Skeletal muscle satellite cell (primary cell): ENCODE results near the gene SLC12A1.

Source experiments
- H3K27me3 ChIP-seq: 2 replicates; pipeline ENCODE4 v1.7.0; 2013; ENCODE audit warnings: low read length; ENCODE audit not compliant: control insufficient read depth, insufficient read depth
- H3K36me3 ChIP-seq: 2 replicates; pipeline ENCODE4 v1.7.0; 2013; ENCODE audit warnings: mild to moderate bottlenecking, control low read depth, low read length; ENCODE audit not compliant: insufficient read depth
- H3K4me1 ChIP-seq: 2 replicates; pipeline ENCODE4 v1.7.0; 2013; ENCODE audit warnings: low read length; ENCODE audit not compliant: control insufficient read depth, insufficient read depth
- H3K4me2 ChIP-seq: 2 replicates; pipeline ENCODE4 v1.7.0; 2013; ENCODE audit warnings: mild to moderate bottlenecking, low read length
- H3K4me3 ChIP-seq: 2 replicates; pipeline ENCODE4 v1.7.0; 2013; ENCODE audit warnings: low read length
- H3K9ac ChIP-seq: 2 replicates; pipeline ENCODE4 v1.7.0; 2013; ENCODE audit warnings: mild to moderate bottlenecking, low read depth, low read length, moderate library complexity
- H3K9me3 ChIP-seq: replicated peaks from 2 replicates; pipeline ENCODE4 v1.7.0; 2013; ENCODE audit warnings: mild to moderate bottlenecking, control low read depth, low read length

The SLC12A1 gene

DNA sequence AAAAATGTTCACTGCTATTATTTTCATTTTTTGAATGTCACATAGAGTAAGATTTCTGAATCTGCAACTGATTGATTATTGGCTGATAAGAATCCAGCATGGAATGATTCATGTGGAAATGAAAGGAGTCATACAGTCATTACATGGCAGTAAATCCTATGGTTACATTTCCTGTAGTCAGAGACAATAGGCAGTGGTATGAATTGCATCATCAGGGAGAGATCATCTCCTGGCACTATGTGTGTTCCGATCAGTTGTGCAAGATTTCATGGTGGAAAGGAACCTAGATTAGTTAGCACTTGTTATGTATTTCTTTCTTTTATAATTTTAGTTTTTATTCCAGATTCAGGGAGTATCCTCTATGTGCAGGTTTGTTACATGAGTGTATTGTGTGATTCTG, 38.8 kb downstream of the SLC12A1 start:
- H3K4me1 ChIP-seq: no peaks in the 10 kb centered on the region
- no peak overlapping the region for H3K9ac ChIP-seq
- no peaks in the 10 kb centered on the region for H3K27me3 ChIP-seq
- no peak overlapping the region for H3K4me2 ChIP-seq
- no peaks in the 10 kb centered on the region for H3K9me3 ChIP-seq
- H3K4me3 ChIP-seq: no peak overlapping the region
- H3K36me3 ChIP-seq: no peaks in the 10 kb centered on the region

DNA sequence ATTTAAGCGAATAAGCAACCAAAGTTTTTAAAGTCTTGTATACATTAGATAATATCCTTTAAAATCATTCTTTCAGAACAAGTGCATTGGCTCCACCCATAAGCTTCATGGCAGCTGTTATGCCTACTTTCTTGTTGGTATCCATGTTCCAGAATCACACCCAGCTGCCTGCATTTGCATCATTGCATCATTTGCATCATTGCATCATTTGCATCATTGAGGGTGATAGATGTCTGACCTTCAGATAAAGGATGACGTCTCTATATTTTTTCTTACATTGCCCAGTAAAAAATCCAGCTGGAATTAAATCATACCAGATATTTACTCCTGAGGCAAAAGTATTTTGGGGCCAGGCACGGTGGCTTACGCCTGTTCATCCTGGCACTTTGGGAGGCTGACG, 42.3 kb downstream of the SLC12A1 start:
- no peaks in the 10 kb centered on the region for H3K36me3 ChIP-seq

DNA sequence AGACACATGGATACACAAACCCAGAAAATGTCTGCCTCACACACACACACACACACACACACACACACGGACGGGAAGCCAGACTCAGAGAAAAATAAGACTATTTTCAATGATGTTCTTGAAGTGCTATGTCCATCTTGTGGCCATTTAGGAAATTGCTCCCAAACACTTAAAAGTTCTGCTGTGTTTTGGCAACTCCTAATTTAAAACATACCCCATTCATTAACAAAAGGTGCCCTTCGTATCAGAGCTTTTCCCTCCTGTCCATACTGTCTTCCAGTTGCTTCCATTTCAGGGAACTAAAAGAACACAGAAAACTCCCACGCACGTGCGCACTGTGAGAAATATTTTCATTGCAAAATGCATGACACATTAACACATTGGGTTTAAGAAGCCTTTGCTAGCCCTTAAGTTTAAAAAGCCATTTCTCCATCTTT, 44.6 kb downstream of the SLC12A1 start:
- Histone ChIP-seq H3K9me3 (no peaks in the 10 kb centered on the region), H3K4me1 (no peaks in the 10 kb centered on the region), H3K4me2 (no peak overlapping the region), H3K27me3 (peaks cover 4% of the 10 kb centered on the region), H3K36me3 (no peaks in the 10 kb centered on the region), H3K9ac (no peak overlapping the region), H3K4me3 (no peak overlapping the region)

More for the DNA sequence above, 42.3 kb downstream of the SLC12A1 start:
- H3K9ac ChIP-seq: no peak overlapping the region
- no peak overlapping the region for H3K4me3 ChIP-seq
- no peak overlapping the region for H3K4me2 ChIP-seq
- H3K4me1 ChIP-seq: no peaks in the 10 kb centered on the region
- no peaks in the 10 kb centered on the region for H3K27me3 ChIP-seq
- H3K9me3 ChIP-seq: no peaks in the 10 kb centered on the region

DNA sequence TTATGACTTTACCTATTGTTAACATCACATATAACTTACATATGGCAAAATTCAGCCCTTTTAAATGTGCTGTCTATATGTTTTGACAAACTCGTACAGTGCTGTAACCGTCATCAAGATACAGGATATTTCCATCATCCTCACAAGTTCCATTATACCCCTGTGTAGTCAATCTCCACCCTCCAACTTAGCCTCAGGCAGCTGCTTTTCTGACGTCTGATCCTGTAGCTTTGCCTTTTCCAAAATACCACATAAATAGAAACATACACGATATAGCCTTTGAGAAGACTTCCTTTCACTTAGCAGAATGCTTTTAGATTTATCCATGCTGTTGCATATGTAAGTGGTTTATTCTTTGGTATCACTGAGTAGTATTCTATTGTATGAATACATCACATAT, 47.1 kb downstream of the SLC12A1 start:
- Histone ChIP-seq H3K36me3 (no peaks in the 10 kb centered on the region), H3K9me3 (no peaks in the 10 kb centered on the region), H3K4me1 (no peaks in the 10 kb centered on the region), H3K4me2 (no peak overlapping the region), H3K9ac (no peak overlapping the region), H3K27me3 (peaks cover 9% of the 10 kb centered on the region), H3K4me3 (no peak overlapping the region)

DNA sequence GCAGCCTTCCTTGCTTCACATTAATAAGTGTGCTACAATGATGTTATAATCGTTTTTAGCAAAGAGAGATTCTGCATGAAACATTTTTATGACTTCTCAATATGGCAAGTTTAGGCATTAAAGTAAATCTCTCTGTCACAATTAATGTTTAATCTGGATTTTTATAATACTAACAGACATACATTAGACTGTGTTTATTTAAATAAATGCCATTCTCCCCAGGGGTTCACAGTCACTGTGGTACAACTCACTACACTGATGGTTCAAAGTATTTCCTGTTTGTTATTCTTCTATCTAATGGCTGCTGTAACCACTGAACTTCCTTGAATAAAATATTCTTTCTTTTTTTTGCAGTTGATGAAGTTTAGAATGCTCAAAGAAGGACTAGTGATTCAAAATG, 59.0 kb downstream of the SLC12A1 start:
- Histone ChIP-seq H3K9me3 (no peaks in the 10 kb centered on the region), H3K4me3 (no peak overlapping the region), H3K4me1 (no peaks in the 10 kb centered on the region), H3K27me3 (peaks cover 15% of the 10 kb centered on the region), H3K36me3 (no peaks in the 10 kb centered on the region), H3K9ac (no peak overlapping the region), H3K4me2 (no peak overlapping the region)

DNA sequence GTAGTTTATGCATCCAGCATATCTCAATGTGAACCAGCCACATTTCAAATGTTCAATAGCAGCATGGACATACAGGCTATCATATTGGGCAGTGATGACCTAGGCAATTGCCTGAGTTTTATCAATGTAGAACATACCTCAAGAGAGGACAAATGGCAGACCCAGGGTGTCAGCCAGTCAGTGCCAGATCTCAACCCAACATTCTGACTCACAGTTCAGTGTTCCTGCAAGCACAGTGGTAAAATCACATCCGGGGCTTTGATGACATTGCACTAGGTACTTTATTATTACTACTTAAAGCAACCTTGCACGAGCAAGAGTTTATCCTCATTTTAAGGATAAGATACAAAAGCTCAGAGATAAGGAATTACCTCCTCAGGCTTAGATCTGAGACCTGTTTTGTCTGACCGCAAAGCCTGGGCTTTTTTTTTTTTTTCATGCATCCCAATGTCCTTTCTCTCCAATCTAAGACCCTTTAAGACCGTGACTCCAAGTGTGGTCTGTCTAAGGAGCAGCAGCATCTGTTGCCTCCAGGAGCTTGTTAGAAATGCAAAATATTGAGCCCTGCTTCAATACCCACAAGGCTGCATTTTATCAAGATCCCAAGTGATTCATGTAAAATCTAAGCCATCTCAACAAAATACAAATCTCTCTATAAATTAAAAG, 60.1 kb downstream of the SLC12A1 start:
- no peaks in the 10 kb centered on the region for H3K4me1 ChIP-seq
- H3K4me3 ChIP-seq: no peak overlapping the region
- H3K27me3 ChIP-seq: peaks cover 15% of the 10 kb centered on the region
- H3K9me3 ChIP-seq: no peaks in the 10 kb centered on the region
- no peak overlapping the region for H3K9ac ChIP-seq
- H3K4me2 ChIP-seq: no peak overlapping the region
- H3K36me3 ChIP-seq: no peaks in the 10 kb centered on the region

DNA sequence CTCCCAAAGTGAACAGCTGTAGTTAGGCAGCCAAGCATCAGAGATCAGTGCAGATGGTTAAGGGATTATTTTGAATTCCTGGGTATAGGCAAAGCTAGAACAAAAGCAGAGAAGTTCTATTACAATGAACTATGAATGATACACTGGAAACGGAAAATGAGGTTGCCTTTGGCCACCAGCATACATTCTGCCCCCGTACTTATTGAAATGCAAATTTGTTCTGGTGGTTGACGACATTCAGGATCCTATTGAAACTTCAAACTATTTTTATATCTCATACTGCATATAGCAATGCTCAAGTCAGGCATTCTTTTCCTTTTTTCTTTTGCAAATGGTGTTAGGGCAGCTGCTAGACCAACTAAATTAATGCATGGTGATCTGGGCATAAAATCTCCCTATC, 61.7 kb downstream of the SLC12A1 start:
- Histone ChIP-seq H3K4me1 (no peaks in the 10 kb centered on the region), H3K4me3 (no peak overlapping the region), H3K27me3 (peaks cover 15% of the 10 kb centered on the region), H3K4me2 (no peak overlapping the region), H3K9ac (no peak overlapping the region), H3K36me3 (no peaks in the 10 kb centered on the region), H3K9me3 (no peaks in the 10 kb centered on the region)

DNA sequence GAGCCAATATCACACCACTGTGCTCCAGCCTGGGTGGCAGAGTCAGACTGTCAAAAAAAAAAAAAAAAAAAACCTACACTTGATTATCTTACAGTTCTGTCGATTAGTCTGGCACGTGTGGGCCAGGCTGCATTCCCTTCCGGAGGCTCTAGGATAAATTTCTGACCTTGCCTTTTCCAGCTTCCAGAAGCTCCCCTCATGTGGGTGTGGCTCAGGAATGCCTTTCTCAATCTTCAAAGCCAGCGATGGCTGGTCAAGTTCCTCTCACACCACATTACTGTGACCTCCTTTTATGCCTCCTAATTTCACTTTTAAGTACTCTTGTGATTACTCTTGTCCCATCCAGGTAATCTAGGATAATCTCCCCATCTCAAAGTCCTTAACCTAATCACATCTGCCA, 66.9 kb downstream of the SLC12A1 start:
- Histone ChIP-seq H3K27me3 (peaks cover 9% of the 10 kb centered on the region), H3K9ac (no peak overlapping the region)

DNA sequence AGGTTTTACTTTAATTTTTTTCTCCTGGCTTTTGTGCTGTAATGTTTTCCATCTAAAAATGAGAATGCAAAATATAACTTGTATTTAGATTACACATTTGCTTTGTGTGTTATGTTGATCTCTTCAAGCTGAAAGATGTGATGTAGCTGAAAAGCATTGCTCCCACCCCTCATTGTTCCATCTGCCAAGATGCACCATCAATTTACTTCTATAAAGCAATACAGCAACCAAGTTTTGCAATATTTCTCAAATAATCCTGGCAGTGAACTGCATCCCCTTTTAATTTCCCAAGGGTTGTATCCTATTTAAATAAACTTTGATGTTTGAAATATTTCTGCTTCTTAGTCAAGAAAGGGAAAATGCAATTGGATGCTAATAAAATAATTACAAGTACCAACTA, 72.6 kb downstream of the SLC12A1 start:
- Histone ChIP-seq H3K4me2 (no peak overlapping the region), H3K9ac (no peak overlapping the region), H3K4me1 (no peaks in the 10 kb centered on the region), H3K27me3 (peaks cover 13% of the 10 kb centered on the region), H3K36me3 (no peaks in the 10 kb centered on the region), H3K4me3 (no peak overlapping the region), H3K9me3 (no peaks in the 10 kb centered on the region)

More for the DNA sequence above, 66.9 kb downstream of the SLC12A1 start:
- H3K36me3 ChIP-seq: no peaks in the 10 kb centered on the region
- no peak overlapping the region for H3K4me2 ChIP-seq
- no peak overlapping the region for H3K4me3 ChIP-seq
- no peaks in the 10 kb centered on the region for H3K4me1 ChIP-seq
- no peaks in the 10 kb centered on the region for H3K9me3 ChIP-seq

DNA sequence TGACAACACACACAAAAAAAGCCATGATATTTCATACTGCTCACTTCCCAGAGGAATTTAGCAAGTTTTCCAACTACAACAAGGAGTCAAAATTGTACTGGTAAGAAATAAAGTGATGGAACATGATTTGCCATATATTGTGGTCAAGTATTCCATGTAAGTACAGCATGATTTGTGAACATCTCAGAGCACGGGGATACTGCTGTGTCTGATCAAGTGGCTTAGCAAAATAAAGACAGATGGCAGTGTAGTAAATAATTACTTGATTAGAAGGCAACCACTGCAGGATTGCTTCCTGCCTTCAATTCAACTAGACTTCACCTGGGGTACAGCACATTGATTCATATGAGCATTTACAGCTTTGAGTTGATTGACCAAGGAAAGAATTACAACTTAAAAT, 73.5 kb downstream of the SLC12A1 start:
- no peak overlapping the region for H3K9ac ChIP-seq
- H3K9me3 ChIP-seq: no peaks in the 10 kb centered on the region
- H3K36me3 ChIP-seq: no peaks in the 10 kb centered on the region
- H3K4me1 ChIP-seq: no peaks in the 10 kb centered on the region
- H3K4me2 ChIP-seq: no peak overlapping the region
- H3K4me3 ChIP-seq: no peak overlapping the region
- peaks cover 13% of the 10 kb centered on the region for H3K27me3 ChIP-seq

DNA sequence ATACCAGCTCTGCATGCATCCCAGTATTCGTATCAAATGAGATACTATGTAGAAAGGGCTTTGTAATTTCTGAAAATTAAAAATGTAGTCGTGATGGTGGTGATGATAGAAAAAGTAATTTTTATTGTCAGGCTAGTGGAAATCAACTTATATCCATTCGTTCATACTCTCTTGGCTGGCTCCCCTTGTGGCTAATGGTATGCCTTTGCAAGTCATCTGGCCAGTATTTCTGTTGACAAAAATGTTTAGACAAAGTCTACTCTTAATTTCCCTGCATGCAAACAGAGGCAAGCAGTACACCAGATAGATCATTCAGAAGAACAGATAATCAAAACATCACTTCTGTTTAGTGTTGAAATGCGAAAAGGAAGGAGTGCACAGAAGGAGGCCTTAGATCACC, 75.6 kb downstream of the SLC12A1 start:
- H3K4me3 ChIP-seq: no peak overlapping the region
- no peaks in the 10 kb centered on the region for H3K36me3 ChIP-seq
- H3K27me3 ChIP-seq: peaks cover 7% of the 10 kb centered on the region
- no peak overlapping the region for H3K4me2 ChIP-seq
- H3K4me1 ChIP-seq: peaks cover 8% of the 10 kb centered on the region
- H3K9ac ChIP-seq: no peak overlapping the region
- H3K9me3 ChIP-seq: no peaks in the 10 kb centered on the region

DNA sequence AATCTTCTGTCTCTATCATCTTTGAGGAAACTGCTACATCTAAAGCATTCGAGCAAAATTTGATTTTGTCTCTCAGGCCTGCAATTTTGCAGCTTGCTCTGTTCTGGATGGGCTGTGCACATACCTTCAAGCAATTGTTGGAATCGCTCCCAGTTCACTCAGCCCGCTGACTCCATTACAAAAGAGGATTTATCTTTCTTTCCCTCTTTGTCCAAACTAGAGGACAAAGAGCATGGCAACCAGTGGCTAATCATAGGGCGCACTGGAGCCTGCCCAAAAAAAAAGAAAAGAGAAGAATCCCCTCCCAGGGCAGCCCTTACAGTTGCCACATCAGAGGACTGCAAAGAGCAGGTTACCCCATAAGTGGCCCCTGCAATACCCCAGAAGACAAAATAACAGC, 76.1 kb downstream of the SLC12A1 start:
- Histone ChIP-seq H3K27me3 (peaks cover 4% of the 10 kb centered on the region), H3K9me3 (no peaks in the 10 kb centered on the region), H3K4me3 (no peak overlapping the region), H3K9ac (no peak overlapping the region), H3K4me2 (no peak overlapping the region), H3K36me3 (no peaks in the 10 kb centered on the region), H3K4me1 (peaks cover 8% of the 10 kb centered on the region)
